ENCODE results near the gene SMARCD3.

- TF ChIP-seq CTCF (IDR thresholded peaks at IDR 0.05): no peak
- no peak for TF ChIP-seq POLR2AphosphoS5 (IDR thresholded peaks at IDR 0.05; ENCODE audit: low read depth, low read length)
- no peak for TF ChIP-seq SIN3A (IDR thresholded peaks at IDR 0.05; ENCODE audit: borderline replicate concordance, insufficient read depth, low read depth, low read length)
- no peak for TF ChIP-seq REST (IDR thresholded peaks at IDR 0.05; ENCODE audit: insufficient read depth in 1 of 2, low read depth in 2 of 2, low read length in 1 of 2)
Measured at GRCh38 chr7:151252961-151253711, 4.6 kb upstream of the SMARCD3 start.

Data from Panc1 (cell line).